C4-2B (cell line): ENCODE results near the gene MAPKAPK3.

ENCODE experiments used
- ZFX ChIP-seq: fragments of 450-650 bp; IDR thresholded peaks from 2 replicates; pipeline ENCODE4 v1.6.1; 2017
- TF ChIP-seq, protein P1 (sequence below): fragments of 450-650 bp; conservative IDR thresholded peaks from 2 replicates; pipeline ENCODE4 v1.5.1; 2017; ENCODE audit warnings: mild to moderate bottlenecking

DNA sequence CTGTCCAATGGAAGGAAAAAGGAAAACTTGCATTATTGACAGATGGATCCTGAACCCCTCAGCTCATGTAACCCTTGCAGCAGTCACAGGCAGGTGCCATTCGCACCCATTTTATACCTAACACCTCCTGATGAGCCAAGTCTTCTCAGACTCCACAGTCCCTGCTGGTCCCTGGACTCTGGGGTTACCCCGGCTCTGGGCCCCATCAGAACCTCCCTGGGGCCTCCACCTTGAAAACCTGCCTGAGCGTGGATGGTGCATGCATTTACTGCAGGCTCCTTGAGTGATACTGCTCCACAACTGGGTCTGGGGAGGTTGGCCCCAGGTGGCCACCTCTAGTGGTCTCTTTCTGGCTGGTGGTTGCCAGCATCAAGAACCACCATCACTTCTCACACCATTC is 41.9 kb downstream of the MAPKAPK3 start:
- TF ChIP-seq, protein P1, sequence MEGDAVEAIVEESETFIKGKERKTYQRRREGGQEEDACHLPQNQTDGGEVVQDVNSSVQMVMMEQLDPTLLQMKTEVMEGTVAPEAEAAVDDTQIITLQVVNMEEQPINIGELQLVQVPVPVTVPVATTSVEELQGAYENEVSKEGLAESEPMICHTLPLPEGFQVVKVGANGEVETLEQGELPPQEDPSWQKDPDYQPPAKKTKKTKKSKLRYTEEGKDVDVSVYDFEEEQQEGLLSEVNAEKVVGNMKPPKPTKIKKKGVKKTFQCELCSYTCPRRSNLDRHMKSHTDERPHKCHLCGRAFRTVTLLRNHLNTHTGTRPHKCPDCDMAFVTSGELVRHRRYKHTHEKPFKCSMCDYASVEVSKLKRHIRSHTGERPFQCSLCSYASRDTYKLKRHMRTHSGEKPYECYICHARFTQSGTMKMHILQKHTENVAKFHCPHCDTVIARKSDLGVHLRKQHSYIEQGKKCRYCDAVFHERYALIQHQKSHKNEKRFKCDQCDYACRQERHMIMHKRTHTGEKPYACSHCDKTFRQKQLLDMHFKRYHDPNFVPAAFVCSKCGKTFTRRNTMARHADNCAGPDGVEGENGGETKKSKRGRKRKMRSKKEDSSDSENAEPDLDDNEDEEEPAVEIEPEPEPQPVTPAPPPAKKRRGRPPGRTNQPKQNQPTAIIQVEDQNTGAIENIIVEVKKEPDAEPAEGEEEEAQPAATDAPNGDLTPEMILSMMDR: no peak
- TF ChIP-seq ZFX: no peak
